SH-SY5Y (cell line): ENCODE results near the gene CDKN3.

Experiments
- GATA2 ChIP-seq: IDR thresholded peaks from 2 replicates; pipeline ENCODE4 v1.6.1; 2011; ENCODE audit warnings: mild to moderate bottlenecking, low read depth, low read length
- GATA3 ChIP-seq: IDR thresholded peaks from 2 replicates; pipeline ENCODE4 v1.6.1; 2011; ENCODE audit warnings: low read depth, mild to moderate bottlenecking, low read length, moderate library complexity

Gene CDKN3

GRCh38 chr14:54459106-54459505 lies 62.3 kb downstream of the CDKN3 start:
- TF ChIP-seq GATA2, result no peak
- TF ChIP-seq GATA3, result no peak

- TF ChIP-seq GATA2 (no peak), GATA3 (no peak)
These were observed 65.2 kb downstream of the CDKN3 start for GRCh38 chr14:54462048-54462447.

DNA sequence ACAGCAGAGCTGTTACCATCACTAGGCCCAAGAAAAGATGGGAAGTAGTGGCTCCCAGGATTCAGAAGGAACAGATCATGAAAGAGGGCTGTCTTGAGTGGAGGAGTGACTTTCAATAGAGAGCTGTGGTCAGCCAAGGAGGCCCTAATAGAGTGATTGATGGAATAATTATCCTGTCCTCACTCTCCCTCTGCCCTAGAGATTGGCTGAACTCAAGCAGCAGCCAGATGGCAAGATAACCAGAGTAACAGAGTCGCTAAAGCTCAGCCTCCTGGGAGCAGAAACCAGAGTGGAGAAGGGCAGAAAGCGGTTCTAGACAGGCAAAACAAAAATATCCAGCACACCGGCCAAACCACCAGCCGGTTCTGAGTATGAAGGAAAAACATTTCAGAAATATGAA lies 68.8 kb downstream of the CDKN3 start:
- no peak for TF ChIP-seq GATA3
- TF ChIP-seq GATA2, result peak; percentile 64

- TF ChIP-seq GATA3 (no peak), GATA2 (no peak)
These were observed 70.5 kb downstream of the CDKN3 start for GRCh38 chr14:54467280-54467679.
